ENCODE measurements around the gene CCL14. TPM values are rescaled to one million over a fixed set of nuclear protein-coding genes. Genes with fewer than 3 reads are reported as not detected.
"Not testable (repeated sequence)": the region's sequence is repeated elsewhere in the genome, so short reads cannot be mapped to it uniquely, and the experiment has no call there.

The CCL14 gene
- total RNA-seq, 4 donors from 2014 or later, result 6.5 to 57.5 (median 38.0) TPM

- no peak overlapping the region for H3K4me3 ChIP-seq
- WGBS, 2 donors (ENCODE audit: low coverage in 1 of 2), result 60 to 82% methylated on average over 2 to 6 of the region's 6 CpGs
- H3K27me3 ChIP-seq, result peaks cover 16% of the 10 kb centered on the region
- no peaks in the 10 kb centered on the region for H3K36me3 ChIP-seq
- H3K27ac ChIP-seq, result no peak overlapping the region
- TF ChIP-seq POLR2A (IDR thresholded peaks at IDR 0.05) (no peak), POLR2AphosphoS5 (IDR thresholded peaks at IDR 0.05) (no peak), EP300 (IDR thresholded peaks at IDR 0.05) (no peak), CTCF (IDR thresholded peaks at IDR 0.05) (no peak)
- H3K4me1 ChIP-seq, result no peaks in the 10 kb centered on the region
- peaks cover 0 to 12% (median 0%) of the 10 kb centered on the region in 3 donors for H3K9me3 ChIP-seq
- ATAC-seq, result no peak
These were observed 37.8 kb upstream of the CCL14 start for GRCh38 chr17:36024106-36024869.

- ATAC-seq, result no peak
- Histone ChIP-seq H3K27ac (no peak overlapping the region), H3K4me3 (no peak overlapping the region), H3K4me1 (no peaks in the 10 kb centered on the region), H3K36me3 (no peaks in the 10 kb centered on the region), H3K27me3 (peaks cover 20% of the 10 kb centered on the region), H3K9me3 (peaks cover 0 to 12% (median 0%) of the 10 kb centered on the region in 3 donors)
- TF ChIP-seq POLR2A (IDR thresholded peaks at IDR 0.05), result no peak
- no peak for TF ChIP-seq EP300 (IDR thresholded peaks at IDR 0.05)
- no peak for TF ChIP-seq CTCF (IDR thresholded peaks at IDR 0.05)
- TF ChIP-seq POLR2AphosphoS5 (IDR thresholded peaks at IDR 0.05), result no peak
- WGBS, 2 donors (ENCODE audit: low coverage in 1 of 2), result 67 to 78% methylated on average over 2 of the region's 2 CpGs
These were observed 32.9 kb upstream of the CCL14 start for GRCh38 chr17:36019423-36019822.

GRCh38 chr17:36017799-36018198 is 31.3 kb upstream of the CCL14 start, which contains the start of gene CCL23:
CCL23 (minus strand) TSS chr17:36017972; CDS start chr17:36017897, 75 bp downstream.
- no peak within 1 kb of the TSS for H3K27ac ChIP-seq
- H3K4me1 ChIP-seq, result no peaks in the 10 kb centered on the region
- H3K9me3 ChIP-seq, result peaks cover 0 to 6% (median 0%) of the 10 kb centered on the region in 3 donors
- H3K27me3 ChIP-seq, result peaks cover 12% of the 10 kb centered on the region
- no peaks in the 10 kb centered on the region for H3K36me3 ChIP-seq
- WGBS, 2 donors (ENCODE audit: low coverage in 1 of 2), result 24 to 71% methylated on average over 2 to 4 of the region's 6 CpGs
- H3K4me3 ChIP-seq, result no peak within 1 kb of the TSS
- ATAC-seq, result no peak
- TF ChIP-seq POLR2AphosphoS5 (IDR thresholded peaks at IDR 0.05) (no peak), POLR2A (IDR thresholded peaks at IDR 0.05) (no peak), EP300 (IDR thresholded peaks at IDR 0.05) (no peak), CTCF (IDR thresholded peaks at IDR 0.05) (no peak)

- H3K36me3 ChIP-seq, result no peaks in the 10 kb centered on the region
- WGBS, 2 donors (ENCODE audit: low coverage in 1 of 2), result 88 to 91% methylated on average over 2 of the region's 2 CpGs
- no peaks in the 10 kb centered on the region for H3K4me1 ChIP-seq
- no peak overlapping the region for H3K27ac ChIP-seq
- peaks cover 8% of the 10 kb centered on the region for H3K27me3 ChIP-seq
- H3K9me3 ChIP-seq, result peaks cover 0 to 14% (median 0%) of the 10 kb centered on the region in 3 donors
- no peak overlapping the region for H3K4me3 ChIP-seq
- ATAC-seq, result no peak
- TF ChIP-seq EP300 (IDR thresholded peaks at IDR 0.05) (no peak), POLR2A (IDR thresholded peaks at IDR 0.05) (no peak), CTCF (IDR thresholded peaks at IDR 0.05) (no peak), POLR2AphosphoS5 (IDR thresholded peaks at IDR 0.05) (no peak)
These were observed 30.0 kb upstream of the CCL14 start for GRCh38 chr17:36016555-36016954.

- not testable (repeated sequence) for H3K36me3 ChIP-seq, H3K4me1 ChIP-seq, H3K4me3 ChIP-seq, H3K27ac ChIP-seq, ATAC-seq, H3K27me3 ChIP-seq
- WGBS, 2 donors (ENCODE audit: low coverage in 1 of 2), result 90 to 95% methylated on average over 4 of the region's 4 CpGs
- H3K9me3 ChIP-seq, result peaks cover 0 to 15% (median 0%) of the 10 kb centered on the region in 3 donors
These were observed 29.4 kb upstream of the CCL14 start for GRCh38 chr17:36015895-36016294.

All from gastroesophageal sphincter (tissue), 4 donors.